Endometrium (tissue), 2 donors: ENCODE data around the gene MYO3B.
A peak's percentile ranks its signal among the peaks of the same experiment; 100 is the strongest.

ENCODE experiments used
- FAIRE-seq: peaks from 2 replicates; lab custom pipeline; 2012; peaks lifted over from hg19 to GRCh38; lab: Jason Lieb, UNC
- donor health status: control.
- donor health status: control.

Gene MYO3B

DNA sequence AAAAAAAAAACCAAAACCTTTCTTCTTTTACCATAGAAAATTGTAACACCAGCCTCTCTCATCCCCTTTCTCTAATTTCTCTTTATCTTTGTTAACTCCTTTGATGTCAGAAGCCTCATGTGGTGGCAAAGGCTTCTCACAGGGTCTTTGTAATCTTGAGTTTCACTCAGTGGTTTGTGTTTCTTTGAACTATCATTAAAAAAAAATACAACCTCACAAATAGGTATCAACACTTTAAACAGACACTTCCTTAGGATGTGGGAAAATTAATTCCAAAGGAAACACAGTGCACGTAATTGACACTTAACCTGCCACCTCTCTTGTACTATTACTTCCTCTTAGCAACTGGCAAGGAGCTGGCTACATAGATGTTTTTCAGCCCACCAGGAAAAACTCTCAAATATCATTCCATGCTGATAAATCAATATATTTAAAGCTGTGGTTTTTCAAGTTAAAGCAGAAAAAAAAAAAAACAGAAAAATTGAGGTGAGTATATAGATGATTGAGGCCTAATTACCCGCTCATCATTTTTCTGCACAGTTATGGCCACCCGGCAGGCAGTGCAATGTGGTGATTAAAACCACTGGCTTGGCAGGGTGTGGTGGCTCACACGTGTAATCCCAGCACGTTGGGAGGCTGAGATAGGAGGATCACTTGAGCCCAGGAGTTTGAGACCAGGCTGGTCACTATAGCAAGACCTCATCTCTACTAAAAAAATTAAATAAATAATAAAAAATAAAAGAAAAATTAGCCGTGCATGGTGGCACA is 193.5 kb downstream of the MYO3B start:
- FAIRE-seq = no peak

- no peak for FAIRE-seq
Measured at GRCh38 chr2:170375192-170375591, 197.2 kb downstream of the MYO3B start.

GRCh38 chr2:170377500-170378207 is 199.7 kb downstream of the MYO3B start:
- FAIRE-seq = peak; percentile 86

DNA sequence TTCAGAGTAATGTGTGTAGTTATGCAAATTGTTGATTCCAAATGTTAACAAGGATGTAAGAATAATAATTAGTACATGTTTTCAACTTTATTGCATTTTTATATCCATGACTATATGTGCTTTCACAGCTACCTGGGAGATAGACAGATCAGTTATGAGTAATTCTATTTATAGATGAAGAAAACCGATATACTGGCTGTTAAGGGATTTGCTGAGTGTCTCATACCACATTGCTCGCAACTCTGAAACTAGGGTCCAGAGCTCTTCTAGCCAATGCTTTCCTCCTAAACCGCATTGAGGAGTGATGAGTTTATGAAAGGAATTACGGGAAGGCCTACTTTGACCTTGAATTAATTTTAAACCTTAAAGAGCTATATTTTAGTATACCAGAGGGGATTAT is 202.3 kb downstream of the MYO3B start:
- FAIRE-seq = no peak

DNA sequence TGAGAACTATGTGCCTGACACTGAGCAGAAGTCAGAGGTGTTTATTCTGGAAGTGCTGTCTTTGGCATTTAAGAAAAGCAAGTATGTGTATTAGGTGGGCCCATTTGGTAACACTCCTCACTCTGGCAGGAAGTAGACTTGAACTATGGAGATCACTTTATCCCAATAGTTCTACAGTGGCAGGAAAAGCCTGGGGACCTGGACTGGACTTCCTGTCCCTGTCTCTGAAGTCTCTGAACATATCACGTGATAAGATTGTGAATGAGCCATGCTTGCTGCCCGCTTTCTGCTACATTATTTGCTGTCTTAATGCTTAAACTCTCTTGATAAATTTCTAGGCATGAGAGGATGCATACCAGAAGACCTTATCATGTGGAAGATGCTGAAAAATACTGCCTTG is 203.7 kb downstream of the MYO3B start:
- no peak for FAIRE-seq

DNA sequence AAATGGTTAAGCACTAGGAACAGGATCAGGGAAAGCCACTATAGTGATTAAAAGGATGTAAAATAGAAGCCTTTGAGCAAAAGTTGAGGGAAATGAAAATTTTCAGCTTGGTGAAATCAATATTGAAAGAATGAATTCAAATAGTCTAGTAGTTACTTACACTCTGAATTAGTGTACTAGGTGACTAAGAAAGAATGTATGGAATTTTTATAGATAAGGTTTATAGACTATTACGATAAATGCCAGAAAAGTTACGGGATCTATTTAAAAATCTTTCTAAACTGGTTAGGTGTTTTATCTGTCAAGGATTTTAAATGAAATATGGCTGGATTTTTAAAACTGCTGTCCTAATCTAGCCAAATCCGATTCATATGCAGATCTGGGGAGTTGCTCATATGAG is 208.6 kb downstream of the MYO3B start:
- no peak for FAIRE-seq

DNA sequence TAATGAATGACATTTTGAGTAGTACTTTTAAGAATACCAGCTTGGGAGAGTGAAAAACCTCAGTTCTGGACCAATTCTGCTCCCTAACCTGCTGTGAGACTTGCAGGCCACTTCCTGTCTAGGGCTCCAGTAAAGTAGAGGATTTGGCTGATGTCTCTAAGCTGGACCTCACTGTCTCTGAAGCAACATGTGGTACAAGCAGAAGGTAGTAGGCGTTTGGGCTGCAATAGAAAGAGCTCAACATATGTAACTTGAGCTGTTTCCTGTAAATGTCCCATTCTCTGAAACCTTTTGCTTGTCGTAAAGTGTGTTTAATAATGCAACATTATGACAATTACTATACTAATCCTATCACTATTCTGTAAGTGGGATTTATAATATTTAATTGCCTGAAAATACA is 213.1 kb downstream of the MYO3B start:
- FAIRE-seq = no peak

GRCh38 chr2:170391697-170392096 is 213.8 kb downstream of the MYO3B start:
- no peak for FAIRE-seq

- FAIRE-seq = no peak
Measured at GRCh38 chr2:170393861-170394498, 216.0 kb downstream of the MYO3B start.

- no peak for FAIRE-seq
Measured at GRCh38 chr2:170394641-170395387, 216.9 kb downstream of the MYO3B start.

DNA sequence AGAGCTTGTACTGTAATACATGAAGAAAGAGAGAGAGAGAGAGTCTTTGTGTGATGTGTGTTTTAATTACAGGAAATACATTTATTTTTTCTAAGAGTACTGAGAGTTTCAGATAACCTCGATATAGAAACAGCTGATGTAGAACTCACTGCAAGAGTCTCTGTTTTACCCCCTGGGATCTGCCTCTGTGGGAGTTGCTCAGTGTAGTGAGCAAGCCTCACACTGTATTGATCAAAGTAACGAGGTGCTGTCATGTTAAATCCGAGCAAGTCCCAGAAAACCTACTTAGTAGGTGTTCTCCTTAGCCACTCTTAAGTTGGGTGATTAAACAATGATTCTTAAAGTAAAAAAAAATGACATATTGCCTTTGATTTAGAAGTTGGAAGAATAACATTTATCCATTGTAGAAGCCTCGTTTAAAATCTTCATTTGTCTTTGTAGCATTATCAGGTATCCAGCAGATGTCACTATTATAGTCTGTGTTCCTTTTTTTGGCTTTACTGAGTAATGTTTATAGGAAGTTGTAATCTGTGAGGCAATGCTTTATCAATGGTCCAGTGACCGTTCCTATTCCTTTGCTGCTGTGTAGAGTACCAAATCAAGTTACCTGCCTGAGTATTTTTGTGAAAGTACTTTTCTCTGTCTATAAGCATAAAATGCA is 219.0 kb downstream of the MYO3B start:
- FAIRE-seq = peak; percentile 91

DNA sequence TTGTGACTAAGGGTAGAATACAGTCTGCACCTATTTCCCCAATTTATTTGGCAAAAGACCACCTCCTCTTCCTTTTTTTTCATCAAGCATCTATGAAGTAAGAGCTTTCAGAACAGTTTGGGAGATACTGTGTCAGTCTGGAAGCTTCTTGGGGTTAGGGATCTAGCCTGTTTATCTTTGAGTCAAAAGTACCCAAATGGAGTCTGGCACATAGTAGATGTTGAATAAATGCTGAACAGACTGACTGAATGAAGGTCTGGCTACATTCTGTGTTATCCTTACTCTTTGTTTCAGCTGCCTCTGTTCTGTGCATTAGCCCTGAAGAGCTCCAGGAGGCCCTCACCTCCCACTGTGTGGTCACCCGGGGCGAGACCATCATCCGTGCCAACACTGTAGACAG is 223.2 kb downstream of the MYO3B start:
- no peak for FAIRE-seq

- no peak for FAIRE-seq
Measured at GRCh38 chr2:170404846-170405245, 226.9 kb downstream of the MYO3B start.

GRCh38 chr2:170405326-170405725 is 227.4 kb downstream of the MYO3B start:
- no peak for FAIRE-seq

GRCh38 chr2:170408461-170409163 is 230.7 kb downstream of the MYO3B start:
- no peak for FAIRE-seq

- peak; percentile 64 for FAIRE-seq
Measured at GRCh38 chr2:170409164-170409535, 231.2 kb downstream of the MYO3B start.

DNA sequence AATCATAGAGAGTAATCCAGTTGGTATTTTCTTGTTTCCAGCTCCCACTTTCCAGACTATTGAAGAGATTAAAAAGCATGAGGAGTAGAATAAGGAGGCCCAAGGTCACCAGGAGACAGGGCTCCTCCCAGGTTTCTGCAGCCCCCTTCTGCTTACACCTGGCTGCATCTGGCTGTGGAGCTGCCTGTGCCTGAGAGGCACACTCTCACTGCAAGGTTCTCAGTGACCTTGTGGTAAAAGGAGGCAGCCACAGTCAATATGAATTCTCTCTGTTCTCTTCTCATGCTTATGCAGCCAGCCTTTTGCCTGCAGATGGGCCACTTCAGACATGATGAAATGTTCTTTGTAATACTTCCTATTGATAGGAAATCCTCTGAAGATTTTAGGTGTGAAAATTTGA is 233.7 kb downstream of the MYO3B start:
- no peak for FAIRE-seq

DNA sequence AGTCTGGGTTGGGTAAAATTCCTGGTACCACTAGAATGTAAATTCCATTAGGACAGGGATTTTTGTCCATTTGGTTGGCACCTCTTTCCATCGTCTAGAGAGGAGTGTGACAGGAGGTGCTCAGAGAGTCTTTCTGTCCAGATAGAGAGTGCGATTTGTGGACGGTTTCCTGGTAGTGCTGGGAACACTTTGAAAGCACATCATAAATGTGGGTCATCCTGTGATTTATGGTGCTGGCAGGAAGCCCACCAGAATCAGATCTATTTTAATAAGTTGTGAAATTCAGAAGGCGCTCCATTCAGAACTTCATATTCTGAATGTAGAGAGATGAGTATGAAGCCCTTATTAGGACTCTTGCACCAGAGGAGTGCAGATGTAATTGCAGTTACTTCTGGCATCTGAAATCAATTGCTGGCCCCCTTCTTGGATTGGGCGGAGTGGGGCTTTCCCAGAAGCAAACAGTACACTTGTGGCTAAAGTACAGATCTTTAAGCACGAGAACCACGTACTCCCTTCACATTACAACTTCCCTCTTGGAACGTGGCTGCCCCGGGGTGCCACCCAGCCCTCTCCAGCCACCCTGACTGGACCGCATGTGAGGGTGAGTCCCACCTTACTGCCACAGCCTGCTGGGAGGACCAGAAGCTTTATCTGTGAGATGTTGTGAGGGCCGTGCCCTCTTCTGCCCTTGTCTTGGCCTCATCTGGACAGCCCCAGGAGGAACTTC is 243.2 kb downstream of the MYO3B start:
- FAIRE-seq = no peak

GRCh38 chr2:170423919-170424318 is 246.0 kb downstream of the MYO3B start:
- FAIRE-seq = no peak

DNA sequence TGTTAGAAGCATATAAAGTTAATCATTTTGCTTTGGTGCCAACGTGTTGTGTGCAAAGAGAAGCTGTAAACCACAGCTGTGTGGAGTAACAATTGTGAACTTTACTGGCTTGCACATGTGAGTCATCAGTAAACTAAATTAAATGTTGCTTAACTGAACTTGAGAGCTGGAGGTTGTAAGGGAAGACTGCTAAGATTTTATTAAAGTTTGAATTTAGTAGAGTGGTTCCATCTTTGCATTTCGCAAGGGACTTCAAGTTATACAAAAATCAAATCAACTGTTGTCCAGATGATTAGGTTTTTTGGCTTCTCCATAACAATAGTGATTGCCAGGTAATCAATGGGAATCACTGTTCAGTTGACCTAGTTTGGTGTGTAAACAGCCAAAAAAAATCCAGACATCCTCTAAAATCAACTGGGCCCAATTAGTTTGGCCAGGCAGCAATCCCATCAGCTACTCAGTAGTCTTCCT is 247.4 kb downstream of the MYO3B start:
- FAIRE-seq = peak; percentile 94

- FAIRE-seq = no peak
Measured at GRCh38 chr2:170428868-170429267, 250.9 kb downstream of the MYO3B start.
